Memory B cell (primary cell): Measurements from ENCODE around the gene RFWD3.

Experiments used
- ATAC-seq: fragments of 150-1000 bp; cut with Tn5 transposase; 2 replicates; pipeline ENCODE4 v1.10.0; 2021; ENCODE audit warnings: low read depth, mild to moderate bottlenecking, moderate library complexity
- DNase-seq, 2 donors: peaks; one replicate each; pipeline ENCODE4 v3.0.0; 2022; ENCODE audit warnings: low spot score in 2 of 2
- H3K27ac Mint-ChIP-seq: one replicate; pipeline ENCODE4 v1.8.0; 2022; ENCODE audit warnings: mild to moderate bottlenecking, moderate library complexity, mixed read lengths
- H3K27me3 Mint-ChIP-seq: one replicate; pipeline ENCODE4 v1.8.0; 2022; ENCODE audit warnings: mixed read lengths
- H3K36me3 Mint-ChIP-seq: one replicate; pipeline ENCODE4 v1.8.0; 2022; ENCODE audit warnings: mild to moderate bottlenecking, mixed read lengths
- H3K4me1 Mint-ChIP-seq: one replicate; pipeline ENCODE4 v1.8.0; 2022; ENCODE audit warnings: mixed read lengths
- H3K4me3 Mint-ChIP-seq: one replicate; pipeline ENCODE4 v1.8.0; 2022; ENCODE audit warnings: mild to moderate bottlenecking, moderate library complexity, mixed read lengths
- H3K9me3 Mint-ChIP-seq: one replicate; pipeline ENCODE4 v1.8.0; 2022; ENCODE audit warnings: mixed read lengths

RFWD3 gene

GRCh38 chr16:74617206-74617788, 49.4 kb downstream of the RFWD3 start:
- no peak overlapping the region for H3K4me3 Mint-ChIP-seq
- H3K36me3 Mint-ChIP-seq: peaks cover 6% of the 10 kb centered on the region
- H3K4me1 Mint-ChIP-seq: no peaks in the 10 kb centered on the region
- H3K27me3 Mint-ChIP-seq: no peaks in the 10 kb centered on the region
- ATAC-seq (no peak), DNase-seq (no peak)
- no peaks in the 10 kb centered on the region for H3K9me3 Mint-ChIP-seq
- H3K27ac Mint-ChIP-seq: no peak overlapping the region

- H3K4me3 Mint-ChIP-seq: no peak overlapping the region
- H3K36me3 Mint-ChIP-seq: peaks cover 2% of the 10 kb centered on the region
- H3K9me3 Mint-ChIP-seq: no peaks in the 10 kb centered on the region
- H3K27me3 Mint-ChIP-seq: no peaks in the 10 kb centered on the region
- no peak overlapping the region for H3K27ac Mint-ChIP-seq
- ATAC-seq: no peak
- peaks cover 3% of the 10 kb centered on the region for H3K4me1 Mint-ChIP-seq
- no peak for DNase-seq
Measured at GRCh38 chr16:74611721-74612120, 55.0 kb downstream of the RFWD3 start.

- Mint-ChIP-seq H3K36me3 (no peaks in the 10 kb centered on the region), H3K4me1 (peaks cover 20% of the 10 kb centered on the region), H3K4me3 (no peak overlapping the region), H3K27ac (no peak overlapping the region), H3K9me3 (no peaks in the 10 kb centered on the region), H3K27me3 (no peaks in the 10 kb centered on the region)
- DNase-seq (no peak), ATAC-seq (no peak)
Measured at GRCh38 chr16:74608944-74609343, 57.7 kb downstream of the RFWD3 start.

GRCh38 chr16:74608381-74608780, 58.3 kb downstream of the RFWD3 start:
- no peaks in the 10 kb centered on the region for H3K36me3 Mint-ChIP-seq
- ATAC-seq (no peak), DNase-seq (no peak)
- H3K4me3 Mint-ChIP-seq: no peak overlapping the region
- H3K27ac Mint-ChIP-seq: peak overlapping the region; percentile 38
- H3K4me1 Mint-ChIP-seq: peaks cover 25% of the 10 kb centered on the region
- no peaks in the 10 kb centered on the region for H3K27me3 Mint-ChIP-seq
- no peaks in the 10 kb centered on the region for H3K9me3 Mint-ChIP-seq

DNA sequence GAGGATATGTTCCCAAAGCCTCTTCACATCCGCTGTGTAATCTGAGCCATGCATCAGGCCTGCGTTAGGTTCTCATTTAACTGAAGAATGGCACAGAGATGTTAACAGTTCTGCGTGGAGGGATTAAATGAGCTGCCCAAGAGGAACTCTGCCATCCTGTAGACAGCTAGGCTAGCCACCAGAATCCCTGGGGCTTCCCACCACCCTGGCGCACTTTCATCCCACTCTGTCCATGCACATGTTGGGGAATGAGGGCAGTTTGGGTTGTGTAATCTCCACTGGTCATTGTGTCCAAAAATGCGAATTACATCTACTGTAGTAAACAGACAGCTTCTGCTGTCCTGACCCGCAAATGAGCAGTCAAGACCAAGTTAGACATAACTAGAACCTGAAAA, 58.7 kb downstream of the RFWD3 start:
- no peaks in the 10 kb centered on the region for H3K27me3 Mint-ChIP-seq
- H3K9me3 Mint-ChIP-seq: no peaks in the 10 kb centered on the region
- H3K4me3 Mint-ChIP-seq: peak overlapping the region; percentile 17
- H3K36me3 Mint-ChIP-seq: no peaks in the 10 kb centered on the region
- H3K4me1 Mint-ChIP-seq: peaks cover 26% of the 10 kb centered on the region
- ATAC-seq: no peak
- DNase-seq: no peak
- H3K27ac Mint-ChIP-seq: peak overlapping the region; percentile 38

- peaks cover 28% of the 10 kb centered on the region for H3K4me1 Mint-ChIP-seq
Measured at GRCh38 chr16:74607310-74607961, 59.2 kb downstream of the RFWD3 start.

GRCh38 chr16:74606521-74607309, 60.0 kb downstream of the RFWD3 start, which contains the start of gene GLG1:
Gene GLG1, minus strand, starts transcription at chr16:74607114. Its CDS starts 20 bp downstream, at chr16:74607094.
- H3K4me3 Mint-ChIP-seq: peak within 1 kb of the TSS; percentile 97
- H3K27ac Mint-ChIP-seq: peak within 1 kb of the TSS; percentile 97
- H3K9me3 Mint-ChIP-seq: no peaks in the 10 kb centered on the region
- ATAC-seq (peak; percentile 97), DNase-seq (peak; percentile 86 to 91)
- H3K36me3 Mint-ChIP-seq: no peaks in the 10 kb centered on the region
- peaks cover 31% of the 10 kb centered on the region for H3K4me1 Mint-ChIP-seq
- H3K27me3 Mint-ChIP-seq: no peaks in the 10 kb centered on the region

More at GRCh38 chr16:74607310-74607961, 59.2 kb downstream of the RFWD3 start:
- H3K9me3 Mint-ChIP-seq: no peaks in the 10 kb centered on the region
- H3K4me3 Mint-ChIP-seq: peak overlapping the region; percentile 97
- peak overlapping the region; percentile 80 for H3K27ac Mint-ChIP-seq
- no peaks in the 10 kb centered on the region for H3K36me3 Mint-ChIP-seq
- H3K27me3 Mint-ChIP-seq: no peaks in the 10 kb centered on the region
- DNase-seq (no peak), ATAC-seq (peak; percentile 46)

DNA sequence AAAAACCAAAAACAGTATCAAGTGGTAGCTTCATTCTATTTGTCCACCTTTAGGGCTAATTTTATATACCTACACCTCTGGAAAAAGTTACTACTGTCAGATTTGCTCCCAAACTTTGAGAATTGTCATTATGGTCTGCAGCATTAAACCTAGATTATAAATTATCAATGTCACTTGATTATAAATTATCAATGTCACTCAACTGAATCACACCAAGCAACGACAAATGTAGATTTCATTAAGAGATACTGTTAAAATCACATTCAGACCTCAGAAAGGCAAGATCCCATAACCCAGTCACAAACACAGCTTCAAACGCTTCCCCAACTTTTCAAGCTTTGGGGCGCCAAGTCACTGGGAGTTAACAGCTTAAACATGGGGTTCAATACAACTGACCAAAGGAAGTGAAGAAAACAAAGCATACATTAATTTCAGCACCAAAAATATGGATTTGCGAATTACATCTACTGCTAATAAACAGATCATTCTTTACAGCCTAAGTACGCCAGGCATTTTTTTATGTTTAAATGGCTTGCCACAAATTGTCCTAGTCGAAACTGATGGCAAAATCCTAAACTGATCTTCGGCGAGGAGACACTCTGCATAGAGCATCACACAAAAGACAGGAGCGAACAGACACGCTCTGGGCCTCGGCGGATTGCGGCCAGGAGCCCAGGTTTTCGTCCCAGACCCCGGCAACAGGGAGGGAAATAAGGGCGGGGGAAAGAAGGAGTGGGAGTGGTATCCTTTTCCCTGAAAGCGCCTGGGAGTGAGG, 60.7 kb downstream of the RFWD3 start:
- H3K27ac Mint-ChIP-seq: peak overlapping the region; percentile 97
- peak overlapping the region; percentile 97 for H3K4me3 Mint-ChIP-seq
- H3K9me3 Mint-ChIP-seq: no peaks in the 10 kb centered on the region
- no peak for ATAC-seq
- H3K36me3 Mint-ChIP-seq: no peaks in the 10 kb centered on the region
- no peak for DNase-seq
- H3K27me3 Mint-ChIP-seq: no peaks in the 10 kb centered on the region
- peaks cover 37% of the 10 kb centered on the region for H3K4me1 Mint-ChIP-seq

GRCh38 chr16:74605332-74605731, 61.3 kb downstream of the RFWD3 start:
- Mint-ChIP-seq H3K27me3 (no peaks in the 10 kb centered on the region), H3K4me3 (peak overlapping the region; percentile 15), H3K4me1 (peaks cover 41% of the 10 kb centered on the region), H3K9me3 (no peaks in the 10 kb centered on the region), H3K36me3 (no peaks in the 10 kb centered on the region), H3K27ac (peak overlapping the region; percentile 75)
- ATAC-seq (no peak), DNase-seq (no peak)

GRCh38 chr16:74603848-74604247, 62.8 kb downstream of the RFWD3 start:
- peak overlapping the region; percentile 65 for H3K27ac Mint-ChIP-seq
- no peaks in the 10 kb centered on the region for H3K27me3 Mint-ChIP-seq
- H3K36me3 Mint-ChIP-seq: peaks cover 4% of the 10 kb centered on the region
- ATAC-seq (no peak), DNase-seq (no peak)
- peaks cover 50% of the 10 kb centered on the region for H3K4me1 Mint-ChIP-seq
- H3K9me3 Mint-ChIP-seq: no peaks in the 10 kb centered on the region
- H3K4me3 Mint-ChIP-seq: no peak overlapping the region

DNA sequence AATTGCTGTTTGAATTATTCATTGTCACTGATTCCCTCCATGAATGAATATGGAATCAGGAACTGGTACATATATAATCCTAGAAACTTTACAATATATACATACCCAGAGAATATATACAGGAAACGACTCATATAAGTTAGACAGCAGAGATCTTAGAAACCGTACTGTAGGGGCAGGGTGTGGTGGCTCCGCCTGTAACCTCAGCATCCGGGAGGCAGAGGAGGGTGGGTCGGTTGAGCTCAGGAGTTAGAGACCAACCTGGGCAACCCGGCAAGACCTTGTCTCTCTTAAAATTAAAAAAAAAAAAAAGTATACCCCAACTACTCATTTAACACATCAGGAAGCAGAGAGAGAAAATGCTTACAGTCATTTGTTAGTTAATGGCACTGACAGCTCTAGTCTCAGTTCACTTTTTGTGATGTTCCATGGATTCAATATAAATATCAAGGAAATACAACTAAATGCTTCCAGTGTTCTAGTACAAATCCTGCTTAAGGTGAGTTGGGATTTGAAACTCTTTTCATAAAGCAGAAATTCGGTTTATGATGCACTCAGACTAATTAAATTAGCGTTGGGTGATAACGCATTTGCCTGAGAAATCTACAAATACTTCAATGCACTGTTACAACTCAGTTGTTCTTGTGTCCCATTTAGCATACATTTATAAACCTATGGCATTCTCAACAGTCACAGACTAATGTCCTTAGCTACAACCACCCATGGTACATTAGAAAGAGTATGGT, 65.4 kb downstream of the RFWD3 start:
- peak overlapping the region; percentile 69 for H3K27ac Mint-ChIP-seq
- ATAC-seq (peak; percentile 94), DNase-seq (no peak)
- H3K4me1 Mint-ChIP-seq: peaks cover 47% of the 10 kb centered on the region
- H3K36me3 Mint-ChIP-seq: peaks cover 6% of the 10 kb centered on the region
- H3K27me3 Mint-ChIP-seq: no peaks in the 10 kb centered on the region
- no peaks in the 10 kb centered on the region for H3K9me3 Mint-ChIP-seq
- peak overlapping the region; percentile 25 for H3K4me3 Mint-ChIP-seq

- Mint-ChIP-seq H3K27ac (no peak overlapping the region), H3K4me3 (no peak overlapping the region)
Measured at GRCh38 chr16:74596586-74596985, 70.1 kb downstream of the RFWD3 start.

DNA sequence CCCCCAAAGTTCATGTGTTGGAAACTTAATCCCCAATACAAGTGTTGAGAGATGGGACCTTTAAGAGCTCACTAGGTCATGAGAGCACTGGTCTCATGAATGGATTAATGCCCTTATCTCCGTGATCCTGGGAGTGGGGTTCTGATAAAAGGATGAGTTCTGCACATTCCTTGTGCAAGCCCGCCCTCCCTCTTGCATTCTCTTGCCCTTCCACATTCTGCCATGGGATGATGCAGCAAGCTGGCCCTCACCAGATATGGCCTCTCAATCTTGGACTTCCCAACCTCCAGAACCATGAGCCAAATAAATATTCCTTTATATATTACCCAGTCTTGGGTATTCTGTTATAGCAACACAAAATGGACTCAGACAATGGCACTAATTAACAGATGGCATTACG, 73.8 kb downstream of the RFWD3 start:
- peaks cover 6% of the 10 kb centered on the region for H3K36me3 Mint-ChIP-seq
- DNase-seq (no peak), ATAC-seq (no peak)
- no peak overlapping the region for H3K4me3 Mint-ChIP-seq
- no peaks in the 10 kb centered on the region for H3K9me3 Mint-ChIP-seq
- peaks cover 13% of the 10 kb centered on the region for H3K4me1 Mint-ChIP-seq
- H3K27ac Mint-ChIP-seq: no peak overlapping the region
- H3K27me3 Mint-ChIP-seq: no peaks in the 10 kb centered on the region

More at GRCh38 chr16:74596586-74596985, 70.1 kb downstream of the RFWD3 start:
- Mint-ChIP-seq H3K36me3 (peaks cover 9% of the 10 kb centered on the region), H3K27me3 (no peaks in the 10 kb centered on the region), H3K4me1 (peaks cover 23% of the 10 kb centered on the region), H3K9me3 (no peaks in the 10 kb centered on the region)
- ATAC-seq (no peak), DNase-seq (no peak)
